ENCODE data around the gene RAPGEF1. TPM values are rescaled to one million over a fixed set of nuclear protein-coding genes. Genes with fewer than 3 reads are reported as not detected.
A peak's percentile ranks its signal among the peaks of the same experiment; 100 is the strongest.

The RAPGEF1 gene
- total and polyA plus RNA-seq, 2 donors (not counting 3 experiments of a cell fraction or from before 2014, with no cell fraction given): 50.0 to 124 TPM

DNA sequence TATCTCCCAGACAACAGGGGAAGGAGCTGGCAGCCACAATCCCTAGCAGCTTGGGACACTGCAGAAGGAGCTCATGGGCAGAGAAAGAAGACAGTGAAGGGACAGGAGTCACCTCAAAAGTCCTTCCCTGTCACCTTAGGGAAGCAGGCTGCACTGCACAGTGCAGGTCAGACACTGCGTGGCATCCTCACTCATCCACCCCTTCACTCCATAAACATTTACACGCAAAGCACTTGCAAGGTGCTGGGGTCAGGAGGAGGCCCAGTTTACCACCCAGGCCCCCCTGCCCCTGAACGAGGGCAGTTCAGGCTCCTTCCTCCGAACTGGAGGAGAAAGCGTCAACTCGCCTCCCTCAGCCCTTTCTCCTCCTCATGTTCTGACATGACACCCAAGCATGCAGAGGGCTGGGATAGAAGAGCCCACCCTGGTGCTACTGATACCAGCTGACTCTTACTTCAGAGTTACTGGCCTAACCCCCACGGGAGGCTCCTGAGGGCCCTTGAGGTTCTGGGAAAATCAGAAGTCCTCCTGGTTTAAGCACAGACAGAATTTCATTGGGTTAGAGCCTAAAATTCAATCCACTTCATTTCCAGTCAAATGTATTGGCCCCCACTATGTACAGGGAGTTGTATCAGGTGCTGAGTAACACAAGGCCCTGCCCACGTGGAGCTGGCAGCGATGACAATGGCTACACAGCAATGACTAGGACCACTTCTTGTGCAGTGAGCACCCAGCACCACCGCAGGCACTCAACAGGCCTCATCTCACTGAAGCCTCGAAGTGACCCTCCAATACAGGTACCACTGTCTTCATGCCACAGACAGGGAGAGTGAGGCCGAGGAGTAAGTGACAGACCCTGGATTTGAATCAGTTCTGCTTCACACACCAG is 70.4 kb downstream of the RAPGEF1 start:
- Histone ChIP-seq H4K20me1 (replicated peaks; ENCODE audit: control insufficient read depth, extremely low read depth, insufficient read depth, low read length) (no peaks in the 10 kb centered on the region), H3K27me3 (ENCODE audit: control insufficient read depth in 2 of 2, insufficient read depth in 2 of 2, low read length in 2 of 2) (no peaks in the 10 kb centered on the region), H3K36me3 (ENCODE audit: control insufficient read depth in 2 of 2, extremely low read depth in 1 of 2, insufficient read depth in 2 of 2, low read length in 2 of 2) (no peaks in the 10 kb centered on the region), H3K9me3 (replicated peaks; ENCODE audit: control insufficient read depth, insufficient read depth, low read length) (no peaks in the 10 kb centered on the region), H3K9me1 (replicated peaks; ENCODE audit: control insufficient read depth, extremely low read depth, insufficient read depth, low read length) (no peaks in the 10 kb centered on the region), H3K4me1 (ENCODE audit: control insufficient read depth, extremely low read depth, insufficient read depth, low read length) (peaks cover 39% of the 10 kb centered on the region), H3K4me2 (ENCODE audit: insufficient read depth, low read length) (no peak overlapping the region), H2AFZ (ENCODE audit: low read depth, low read length) (no peak overlapping the region), H3K4me3 (replicated peaks in 1 of 3; ENCODE audit: insufficient read depth in 1 of 3, low read depth in 1 of 3, low read length in 3 of 3) (no peak overlapping the region), H3K79me2 (ENCODE audit: control insufficient read depth, insufficient read depth, low read length) (peaks cover 82% of the 10 kb centered on the region), H3K27ac (ENCODE audit: insufficient read depth, low read depth, low read length) (peak overlapping the region; percentile 93), H3K9ac (replicated peaks; ENCODE audit: extremely low read depth, insufficient read depth, low read length) (peak overlapping the region; percentile 65)
- DNase-seq (ENCODE audit: low read depth, low spot score) (no peak), FAIRE-seq (no peak)
- ChIA-PET POLR2A (no interaction called here), CTCF (interaction anchor here (0.5 to 1.9 kb wide), 3 partner anchors 12 to 86 kb away, joined by 4 to 15 read pairs (median 5); no protein-coding TSS in a partner anchor)
- BruUV-seq (replicated peaks): no TSS peak
- dilution Hi-C loops (cut with MboI; ENCODE audit: extremely low pct_ligation_motif_present, low sequenced_read_pairs) (no loop called here), intact Hi-C loops (cut with micrococcal nuclease) (no loop called here)
- no peak for TF ChIP-seq POLR2AphosphoS5 (IDR thresholded peaks at IDR 0.05; ENCODE audit: insufficient read depth, low read depth, low read length)
- TF ChIP-seq JUN (IDR thresholded peaks at IDR 0.05; ENCODE audit: borderline replicate concordance, insufficient read depth, insufficient read length, low read depth): no peak
- no peak for TF ChIP-seq MAX (IDR thresholded peaks at IDR 0.05; ENCODE audit: insufficient read depth, insufficient read length)

- peak; percentile 80 for FAIRE-seq
Observed at GRCh38 chr9:131668439-131669268, 71.2 kb downstream of the RAPGEF1 start.

More at GRCh38 chr9:131668439-131669268, 71.2 kb downstream of the RAPGEF1 start:
- TSS peak; percentile 27 for BruUV-seq (replicated peaks)
- DNase-seq (ENCODE audit: low read depth, low spot score): peak; percentile 80
- POLR2A ChIA-PET: no interaction called here
- Histone ChIP-seq H2AFZ (ENCODE audit: low read depth, low read length) (no peak overlapping the region), H3K9ac (replicated peaks; ENCODE audit: extremely low read depth, insufficient read depth, low read length) (peak overlapping the region; percentile 65), H3K36me3 (ENCODE audit: control insufficient read depth in 2 of 2, extremely low read depth in 1 of 2, insufficient read depth in 2 of 2, low read length in 2 of 2) (no peaks in the 10 kb centered on the region), H3K79me2 (ENCODE audit: control insufficient read depth, insufficient read depth, low read length) (peaks cover 80% of the 10 kb centered on the region), H3K9me3 (replicated peaks; ENCODE audit: control insufficient read depth, insufficient read depth, low read length) (no peaks in the 10 kb centered on the region), H3K27ac (ENCODE audit: insufficient read depth, low read depth, low read length) (peak overlapping the region; percentile 93), H3K4me2 (ENCODE audit: insufficient read depth, low read length) (no peak overlapping the region), H4K20me1 (replicated peaks; ENCODE audit: control insufficient read depth, extremely low read depth, insufficient read depth, low read length) (no peaks in the 10 kb centered on the region), H3K27me3 (ENCODE audit: control insufficient read depth in 2 of 2, insufficient read depth in 2 of 2, low read length in 2 of 2) (no peaks in the 10 kb centered on the region), H3K9me1 (replicated peaks; ENCODE audit: control insufficient read depth, extremely low read depth, insufficient read depth, low read length) (no peaks in the 10 kb centered on the region), H3K4me1 (ENCODE audit: control insufficient read depth, extremely low read depth, insufficient read depth, low read length) (peaks cover 39% of the 10 kb centered on the region), H3K4me3 (replicated peaks in 1 of 3; ENCODE audit: insufficient read depth in 1 of 3, low read depth in 1 of 3, low read length in 3 of 3) (no peak overlapping the region)
- CTCF ChIA-PET: interaction anchor here (0.9 to 1.9 kb wide), 7 partner anchors 8 to 77 kb away, joined by 3 to 15 read pairs (median 5); no protein-coding TSS in a partner anchor
- peak; percentile 44 for TF ChIP-seq FOS (IDR thresholded peaks at IDR 0.05; ENCODE audit: borderline replicate concordance, insufficient read depth, low read length)
- no peak for TF ChIP-seq JUN (IDR thresholded peaks at IDR 0.05; ENCODE audit: borderline replicate concordance, insufficient read depth, insufficient read length, low read depth)
- no peak for TF ChIP-seq EZH2 (IDR thresholded peaks at IDR 0.05; ENCODE audit: borderline replicate concordance, low read depth, low read length, severe bottlenecking)
- no peak for TF ChIP-seq POLR2A (IDR thresholded peaks at IDR 0.05; ENCODE audit: low read depth, low read length)
- TF ChIP-seq GATA2 (IDR thresholded peaks at IDR 0.05; ENCODE audit: insufficient read depth, insufficient read length, low read depth, low read length): peak; percentile 63
- TF ChIP-seq POLR2AphosphoS5 (IDR thresholded peaks at IDR 0.05; ENCODE audit: insufficient read depth, low read depth, low read length): no peak
- intact Hi-C loops (cut with micrococcal nuclease): no loop called here
- dilution Hi-C loops (cut with MboI; ENCODE audit: extremely low pct_ligation_motif_present, low sequenced_read_pairs): no loop called here
